C4-2B (cell line): ENCODE results near the gene SETD2.

Experiments used
- ZFX ChIP-seq: fragments of 450-650 bp; IDR thresholded peaks from 2 replicates; pipeline ENCODE4 v1.6.1; 2017
- TF ChIP-seq, protein P1 (sequence below): fragments of 450-650 bp; conservative IDR thresholded peaks from 2 replicates; pipeline ENCODE4 v1.5.1; 2017; ENCODE audit warnings: mild to moderate bottlenecking

DNA sequence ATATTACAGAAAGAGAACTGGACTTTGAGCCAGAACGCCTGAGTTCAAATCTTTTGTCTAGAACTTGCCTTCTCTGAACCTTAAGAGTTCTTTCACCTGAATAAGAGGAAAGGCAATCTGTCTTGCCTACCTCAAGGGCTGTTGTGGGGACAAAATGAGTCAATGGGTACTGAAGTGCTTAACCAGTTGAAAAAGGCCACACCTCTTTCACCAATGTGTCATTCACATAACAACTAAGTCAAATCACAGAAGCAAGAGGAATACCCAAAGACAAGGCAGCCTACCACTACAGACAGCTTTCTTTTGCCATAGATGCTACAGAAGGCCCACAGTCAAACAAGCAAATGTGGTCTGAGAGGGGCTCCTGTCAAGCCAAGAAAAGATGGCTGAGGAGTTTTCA, 144.7 kb downstream of the SETD2 start:
- TF ChIP-seq, protein P1, sequence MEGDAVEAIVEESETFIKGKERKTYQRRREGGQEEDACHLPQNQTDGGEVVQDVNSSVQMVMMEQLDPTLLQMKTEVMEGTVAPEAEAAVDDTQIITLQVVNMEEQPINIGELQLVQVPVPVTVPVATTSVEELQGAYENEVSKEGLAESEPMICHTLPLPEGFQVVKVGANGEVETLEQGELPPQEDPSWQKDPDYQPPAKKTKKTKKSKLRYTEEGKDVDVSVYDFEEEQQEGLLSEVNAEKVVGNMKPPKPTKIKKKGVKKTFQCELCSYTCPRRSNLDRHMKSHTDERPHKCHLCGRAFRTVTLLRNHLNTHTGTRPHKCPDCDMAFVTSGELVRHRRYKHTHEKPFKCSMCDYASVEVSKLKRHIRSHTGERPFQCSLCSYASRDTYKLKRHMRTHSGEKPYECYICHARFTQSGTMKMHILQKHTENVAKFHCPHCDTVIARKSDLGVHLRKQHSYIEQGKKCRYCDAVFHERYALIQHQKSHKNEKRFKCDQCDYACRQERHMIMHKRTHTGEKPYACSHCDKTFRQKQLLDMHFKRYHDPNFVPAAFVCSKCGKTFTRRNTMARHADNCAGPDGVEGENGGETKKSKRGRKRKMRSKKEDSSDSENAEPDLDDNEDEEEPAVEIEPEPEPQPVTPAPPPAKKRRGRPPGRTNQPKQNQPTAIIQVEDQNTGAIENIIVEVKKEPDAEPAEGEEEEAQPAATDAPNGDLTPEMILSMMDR: no peak
- TF ChIP-seq ZFX: no peak
